H7 (cell line): Measurements from ENCODE around the gene APCDD1. TPM values are rescaled to one million over a fixed set of nuclear protein-coding genes. Genes with fewer than 3 reads are reported as not detected.
A peak's percentile ranks its signal among the peaks of the same experiment; 100 is the strongest.

Source experiments
- DNase-seq: peaks from one replicate; pipeline ENCODE4 v3.0.0; 2012
- H3K27me3 ChIP-seq: 2 replicates; pipeline ENCODE4 v1.6.0; 2011; ENCODE audit warnings: mild to moderate bottlenecking, low read length; ENCODE audit not compliant: control insufficient read depth, insufficient read depth
- H3K36me3 ChIP-seq: replicated peaks from 2 replicates; pipeline ENCODE4 v1.5.1; 2011; ENCODE audit warnings: low read length; ENCODE audit not compliant: control insufficient read depth, insufficient read depth
- H3K4me3 ChIP-seq: 2 replicates; pipeline ENCODE4 v1.5.1; 2011; ENCODE audit warnings: low read depth, mild to moderate bottlenecking, control low read depth, low read length, moderate library complexity; ENCODE audit not compliant: insufficient read depth
- total RNA-seq: library from RNA; depleted of rRNA; stranded (reverse); fragments of >200 nt; shearing (Covaris generic); gene quantifications from 2 replicates; pipeline ENCODE4 v1.2.3, GENCODE V29; 2014; rRNA removed

APCDD1 gene
- 26.8 and 40.2 TPM in 2 replicates for total RNA-seq

GRCh38 chr18:10453806-10454680, at the start of gene APCDD1:
Gene APCDD1 (plus strand): TSS chr18:10454635. CDS start chr18:10454982, 347 bp downstream.
- Histone ChIP-seq H3K27me3 (peaks cover 20% of the 10 kb centered on the region), H3K4me3 (peak within 1 kb of the TSS; percentile 70), H3K36me3 (no peaks in the 10 kb centered on the region)
- DNase-seq = peak; percentile 96

- DNase-seq = no peak
- H3K27me3 ChIP-seq = no peaks in the 10 kb centered on the region
- no peaks in the 10 kb centered on the region for H3K36me3 ChIP-seq
Observed at GRCh38 chr18:10405014-10405493, 49.4 kb upstream of the APCDD1 start.

GRCh38 chr18:10405816-10406663, 48.4 kb upstream of the APCDD1 start:
- Histone ChIP-seq H3K27me3 (no peaks in the 10 kb centered on the region), H3K4me3 (no peak overlapping the region), H3K36me3 (no peaks in the 10 kb centered on the region)
- DNase-seq = peak; percentile 58

More at GRCh38 chr18:10405014-10405493, 49.4 kb upstream of the APCDD1 start:
- H3K4me3 ChIP-seq = no peak overlapping the region

DNA sequence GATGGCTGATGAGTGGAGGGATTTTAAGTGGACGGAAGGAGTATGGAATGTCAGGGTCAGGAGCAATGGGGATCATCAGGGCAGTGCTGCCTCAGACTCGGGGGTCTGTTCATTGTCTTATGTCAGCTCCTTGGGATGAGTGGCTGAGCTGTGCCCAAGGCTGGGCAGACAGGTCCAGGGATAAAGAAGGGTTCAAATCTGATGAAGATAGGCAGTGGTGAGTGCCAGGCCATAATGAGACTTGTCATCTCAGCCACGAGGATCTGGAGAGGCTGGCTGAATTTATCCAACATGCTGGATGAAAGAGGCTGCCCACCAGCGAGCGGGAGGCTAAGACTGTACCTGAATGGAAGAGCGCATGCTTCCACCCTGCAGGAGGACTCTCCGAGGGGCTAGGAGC, 46.3 kb upstream of the APCDD1 start:
- no peak for DNase-seq
- H3K4me3 ChIP-seq = no peak overlapping the region
- H3K36me3 ChIP-seq = no peaks in the 10 kb centered on the region
- H3K27me3 ChIP-seq = no peaks in the 10 kb centered on the region

GRCh38 chr18:10409041-10409440, 45.4 kb upstream of the APCDD1 start:
- no peaks in the 10 kb centered on the region for H3K36me3 ChIP-seq
- H3K4me3 ChIP-seq = no peak overlapping the region
- no peaks in the 10 kb centered on the region for H3K27me3 ChIP-seq
- DNase-seq = no peak

DNA sequence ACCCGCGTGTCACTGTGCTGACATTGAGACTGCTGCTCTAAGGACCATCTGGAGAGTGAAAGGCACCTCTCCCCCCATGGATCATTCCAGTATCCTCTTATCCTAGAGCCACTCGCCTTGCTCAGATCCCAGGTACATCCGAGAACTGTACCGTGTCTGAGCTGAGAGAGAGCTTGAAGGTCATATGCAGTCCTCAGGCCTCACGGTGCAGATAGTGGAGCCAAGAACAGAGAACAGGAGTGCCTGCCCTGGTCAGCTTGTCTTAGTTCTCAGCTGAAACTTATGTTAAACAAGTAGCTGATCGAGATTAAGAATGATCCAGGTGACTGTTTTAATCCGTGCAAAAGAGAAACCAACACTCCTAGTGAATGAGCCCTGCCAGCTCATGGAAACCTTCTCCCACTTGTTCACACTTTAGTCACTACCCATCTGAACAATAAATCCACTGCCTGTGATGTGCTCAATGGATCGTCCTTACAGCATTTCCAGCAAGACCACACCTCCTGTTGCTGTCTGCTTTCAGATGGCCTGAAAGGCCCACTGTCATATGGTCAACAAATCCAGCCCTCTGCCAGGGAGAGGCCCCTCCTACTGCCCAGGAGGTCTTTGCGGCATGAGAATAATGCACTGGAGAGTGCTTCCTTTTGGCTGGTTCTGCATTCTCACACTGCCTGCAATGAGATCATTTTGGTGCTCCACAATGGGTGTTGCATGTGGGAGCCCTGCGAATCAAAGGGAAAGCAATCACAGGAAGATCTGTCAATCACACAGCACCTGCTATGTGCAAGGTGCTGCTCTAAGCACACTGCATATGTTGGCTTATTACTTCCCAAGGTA, 43.7 kb upstream of the APCDD1 start:
- Histone ChIP-seq H3K4me3 (no peak overlapping the region), H3K36me3 (no peaks in the 10 kb centered on the region), H3K27me3 (no peaks in the 10 kb centered on the region)
- DNase-seq = no peak

GRCh38 chr18:10412933-10413332, 41.5 kb upstream of the APCDD1 start:
- no peak for DNase-seq
- Histone ChIP-seq H3K4me3 (no peak overlapping the region), H3K36me3 (no peaks in the 10 kb centered on the region)

DNA sequence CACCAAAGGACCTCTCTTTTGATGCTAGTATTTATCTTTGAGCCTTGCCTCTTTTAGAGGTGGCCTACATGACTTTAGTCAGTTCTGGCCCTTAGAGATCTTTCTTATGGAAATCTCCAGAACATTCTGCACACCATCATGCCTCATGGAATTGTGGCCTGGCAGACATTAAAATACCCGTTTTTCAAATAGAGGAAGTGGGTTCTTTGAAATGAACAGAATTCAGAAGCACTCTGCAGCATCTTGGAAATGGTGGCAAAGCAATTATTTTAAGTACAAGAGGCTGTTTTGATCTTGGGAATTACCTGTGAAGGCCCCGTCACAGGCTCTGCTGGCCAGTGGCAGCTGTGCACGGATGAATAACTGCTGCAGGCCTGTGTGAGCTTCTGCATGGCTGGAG, 40.7 kb upstream of the APCDD1 start:
- no peak for DNase-seq
- no peaks in the 10 kb centered on the region for H3K27me3 ChIP-seq
- H3K4me3 ChIP-seq = no peak overlapping the region
- no peaks in the 10 kb centered on the region for H3K36me3 ChIP-seq

More at GRCh38 chr18:10412933-10413332, 41.5 kb upstream of the APCDD1 start:
- no peaks in the 10 kb centered on the region for H3K27me3 ChIP-seq

DNA sequence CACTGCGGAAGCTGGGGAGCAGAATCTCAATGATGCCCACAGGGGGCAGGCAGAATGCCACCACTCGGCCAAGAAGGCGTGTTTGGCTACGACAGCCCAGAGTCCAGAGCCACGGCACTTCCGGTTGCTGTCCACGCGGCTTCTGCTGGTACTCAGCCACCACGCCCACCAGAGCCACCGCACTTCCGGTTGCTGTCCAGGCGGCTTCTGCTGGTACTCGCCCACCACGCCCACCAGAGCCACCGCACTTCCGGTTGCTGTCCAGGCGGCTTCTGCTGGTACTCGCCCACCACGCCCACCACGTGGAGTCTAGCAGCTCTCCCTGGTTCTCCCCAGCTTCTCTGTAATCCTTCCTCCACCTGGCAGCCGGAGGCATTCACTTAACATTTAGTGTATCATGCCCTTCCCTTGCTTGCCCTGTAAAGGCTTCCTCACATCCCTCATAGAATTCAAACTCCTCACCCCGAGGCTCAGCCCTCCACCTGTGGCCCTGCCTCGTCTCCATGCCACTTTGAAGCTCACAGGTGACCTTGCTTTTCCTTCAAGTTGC, 40.1 kb upstream of the APCDD1 start:
- H3K27me3 ChIP-seq = no peaks in the 10 kb centered on the region
- no peak for DNase-seq
- H3K4me3 ChIP-seq = no peak overlapping the region
- no peaks in the 10 kb centered on the region for H3K36me3 ChIP-seq

DNA sequence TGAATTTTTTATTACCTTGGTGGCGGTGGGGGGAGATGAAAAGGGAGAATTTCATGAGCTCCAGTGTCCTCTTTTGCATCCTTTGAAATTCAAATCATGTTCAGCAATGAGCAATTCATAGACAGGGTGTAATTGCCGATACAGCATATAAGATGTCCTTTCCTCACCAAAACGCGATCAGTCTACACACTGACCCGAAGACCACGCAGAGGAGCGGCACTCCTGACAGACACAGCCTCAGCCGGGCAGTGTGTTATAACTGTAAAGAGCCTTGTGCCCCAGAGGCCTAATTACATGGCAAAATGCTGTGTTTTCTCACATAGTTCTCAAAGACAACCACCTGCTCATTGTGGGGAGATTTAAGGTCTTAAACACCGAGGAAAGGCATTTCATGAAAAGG, 38.4 kb upstream of the APCDD1 start:
- Histone ChIP-seq H3K4me3 (no peak overlapping the region), H3K36me3 (no peaks in the 10 kb centered on the region), H3K27me3 (no peaks in the 10 kb centered on the region)
- no peak for DNase-seq

DNA sequence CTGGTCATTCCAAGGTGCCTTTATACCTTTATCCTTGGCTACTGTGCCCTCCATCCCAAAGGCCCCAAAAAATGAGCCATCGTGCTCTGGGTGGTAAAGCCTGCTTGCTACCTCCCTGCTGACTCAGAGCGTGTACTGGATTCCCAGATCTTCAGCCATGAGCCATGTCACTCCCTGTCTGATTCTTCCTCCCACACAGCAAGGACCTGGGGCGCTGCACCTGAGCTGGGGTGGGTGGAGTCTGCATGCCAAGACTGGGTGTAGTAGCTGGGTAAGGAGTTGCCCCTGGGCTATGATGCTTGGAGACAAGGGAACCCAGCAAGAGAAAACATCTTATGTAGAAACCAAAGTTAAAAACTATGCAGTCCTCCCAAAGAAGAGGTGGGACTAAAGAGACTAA, 37.2 kb upstream of the APCDD1 start:
- no peak for DNase-seq
- Histone ChIP-seq H3K4me3 (no peak overlapping the region), H3K27me3 (no peaks in the 10 kb centered on the region), H3K36me3 (no peaks in the 10 kb centered on the region)

DNA sequence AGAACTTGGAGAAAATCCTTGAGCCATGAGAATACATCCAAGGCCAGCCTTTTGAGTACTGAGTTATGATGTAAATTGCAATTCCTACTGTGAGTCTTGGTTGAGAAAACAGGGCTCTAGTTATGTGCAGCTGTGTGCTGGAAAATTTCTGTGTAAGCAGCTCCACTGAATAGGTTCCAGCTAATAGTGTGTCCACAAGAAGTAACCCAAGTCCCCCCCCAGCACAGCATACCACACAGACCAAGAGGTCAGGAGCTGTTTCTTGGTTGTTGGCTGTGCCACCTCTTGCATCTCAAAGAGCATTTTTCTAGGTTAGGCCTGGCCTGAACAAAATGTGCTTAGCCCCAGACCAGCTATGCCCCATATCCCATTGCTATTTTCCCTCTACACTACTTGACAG, 36.8 kb upstream of the APCDD1 start:
- no peak for DNase-seq
- no peaks in the 10 kb centered on the region for H3K27me3 ChIP-seq
- no peaks in the 10 kb centered on the region for H3K36me3 ChIP-seq
- H3K4me3 ChIP-seq = no peak overlapping the region

DNA sequence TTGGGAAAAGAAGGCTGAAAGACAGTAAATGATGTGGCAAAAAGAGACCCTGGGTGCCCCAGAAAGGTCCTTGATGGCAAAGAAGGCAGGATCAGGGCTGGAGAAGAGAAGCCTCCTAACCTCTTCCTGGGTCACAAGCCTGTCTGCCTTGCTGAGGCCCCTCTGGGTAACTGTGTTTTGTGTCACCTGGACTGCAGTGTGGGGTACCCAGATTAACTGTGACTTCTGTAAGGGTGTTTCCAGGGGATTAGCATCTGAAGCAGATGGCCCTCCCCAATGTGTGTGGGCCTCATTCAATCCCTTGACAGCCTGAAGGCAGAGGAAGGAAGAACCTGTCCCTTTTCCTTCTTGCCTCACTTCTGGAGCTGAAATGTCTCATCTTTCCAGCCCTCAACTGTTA, 35.6 kb upstream of the APCDD1 start:
- Histone ChIP-seq H3K27me3 (no peaks in the 10 kb centered on the region), H3K4me3 (no peak overlapping the region), H3K36me3 (no peaks in the 10 kb centered on the region)
- no peak for DNase-seq
